ENCODE results near the gene ATL2.

The ATL2 gene

DNA sequence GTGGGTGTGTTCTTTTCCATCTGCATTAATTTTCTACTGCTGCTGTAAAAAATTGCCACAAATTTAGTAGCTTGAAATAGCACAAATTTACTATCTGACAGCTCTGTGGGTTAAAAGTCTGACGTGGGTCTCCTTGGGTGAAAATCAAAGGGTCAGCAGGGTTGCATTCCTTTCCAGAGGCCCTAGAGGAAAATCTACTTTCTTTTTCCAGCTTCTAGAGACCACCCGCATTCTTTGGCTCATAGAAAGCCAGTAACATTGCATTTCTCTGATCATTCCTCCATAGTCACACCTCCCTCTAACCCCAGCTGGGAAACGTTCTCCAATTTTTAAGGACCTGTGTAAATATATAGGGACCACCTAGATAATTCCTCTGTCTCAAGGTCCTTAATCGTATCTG is 128.8 kb downstream of the ATL2 start:
- DNase-seq (ENCODE audit: low spot score): no peak

GRCh38 chr2:38246105-38246504 is 131.0 kb downstream of the ATL2 start:
- DNase-seq (ENCODE audit: low spot score): no peak

- no peak for DNase-seq (ENCODE audit: low spot score)
These were observed 131.9 kb downstream of the ATL2 start for GRCh38 chr2:38245114-38245641.

DNA sequence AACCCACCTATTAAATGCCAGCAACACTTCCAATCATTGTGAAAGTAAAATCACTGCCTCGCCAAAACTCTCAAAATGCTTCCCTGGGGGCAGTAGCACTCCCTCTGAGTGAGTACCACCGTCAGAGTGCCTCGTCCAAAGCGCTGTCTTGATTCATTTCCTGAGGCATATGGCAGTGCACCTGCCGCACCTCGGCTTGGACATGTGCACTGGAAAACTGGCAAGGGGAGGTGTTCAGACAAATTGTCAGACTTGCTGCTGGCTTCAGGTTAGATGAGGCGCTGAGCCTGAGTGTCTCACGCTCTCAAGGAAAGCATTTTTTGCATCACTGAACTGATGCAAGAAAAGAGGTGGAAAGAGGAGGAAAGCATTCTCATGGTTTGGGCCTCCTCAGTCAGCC is 132.8 kb downstream of the ATL2 start:
- DNase-seq (ENCODE audit: low spot score): no peak

All from activated CD4-positive, alpha-beta T cell treated with anti-CD3 and anti-CD28 coated beads, Interleukin-2, Interleukin-4, amounts not matched to agents 100 ng/mL and 50 ng/mL, durations not matched to agents 16 hours and 8 hours (primary cell).